Measurements from ENCODE around the gene FRMPD1. TPM values are rescaled to one million over a fixed set of nuclear protein-coding genes. Genes with fewer than 3 reads are reported as not detected.

Gene FRMPD1
- total and polyA plus RNA-seq, 10 of the 15 experiments (the other 5 are each of a cell fraction or from before 2014, with no cell fraction given) = 0.01 to 0.08 (median 0.05) TPM; not detected in 6

DNA sequence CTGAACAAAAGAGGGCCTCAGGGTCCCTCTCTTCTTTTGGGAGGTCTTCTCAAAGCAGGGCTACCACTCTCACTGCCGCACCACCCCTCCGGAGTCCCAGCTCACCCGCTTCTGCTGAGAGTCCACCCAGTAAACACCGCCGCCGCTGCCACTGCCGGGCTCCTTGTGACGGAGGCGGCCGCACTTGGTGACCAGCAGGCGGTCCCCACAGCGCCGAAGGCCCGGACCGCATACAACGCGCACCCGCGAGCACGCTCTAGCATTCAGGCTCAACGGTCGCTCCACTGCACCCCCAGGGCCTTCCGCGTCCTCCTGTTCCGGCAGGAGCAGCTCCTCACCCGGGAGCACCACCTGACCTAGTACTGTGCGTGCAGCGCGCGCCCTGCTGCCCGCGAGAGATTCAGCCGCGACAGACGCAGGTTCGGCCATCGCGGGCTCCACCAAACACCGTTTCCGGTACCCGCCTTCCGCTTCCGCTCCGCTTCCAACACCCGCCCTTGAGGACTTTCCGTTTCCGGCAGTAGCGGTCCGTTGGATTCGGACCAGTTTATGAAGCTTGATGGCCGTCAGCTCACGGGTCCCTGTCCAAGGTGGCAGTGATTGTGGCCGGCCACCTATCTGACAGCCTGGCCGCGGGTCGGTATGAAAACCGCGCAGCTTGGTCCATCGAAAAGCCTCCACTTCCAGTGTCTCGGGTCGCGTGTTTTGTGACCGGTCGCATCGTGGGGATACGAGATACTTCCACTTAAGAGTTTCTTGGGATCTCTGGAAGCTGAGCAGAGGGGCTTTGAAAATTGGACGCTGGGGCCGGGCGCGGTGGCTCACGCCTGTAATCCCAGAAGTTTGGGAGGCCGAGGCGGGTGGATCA, 134.1 kb downstream of the FRMPD1 start, which contains the start of gene EXOSC3 (continued):
- TF ChIP-seq, protein P1, sequence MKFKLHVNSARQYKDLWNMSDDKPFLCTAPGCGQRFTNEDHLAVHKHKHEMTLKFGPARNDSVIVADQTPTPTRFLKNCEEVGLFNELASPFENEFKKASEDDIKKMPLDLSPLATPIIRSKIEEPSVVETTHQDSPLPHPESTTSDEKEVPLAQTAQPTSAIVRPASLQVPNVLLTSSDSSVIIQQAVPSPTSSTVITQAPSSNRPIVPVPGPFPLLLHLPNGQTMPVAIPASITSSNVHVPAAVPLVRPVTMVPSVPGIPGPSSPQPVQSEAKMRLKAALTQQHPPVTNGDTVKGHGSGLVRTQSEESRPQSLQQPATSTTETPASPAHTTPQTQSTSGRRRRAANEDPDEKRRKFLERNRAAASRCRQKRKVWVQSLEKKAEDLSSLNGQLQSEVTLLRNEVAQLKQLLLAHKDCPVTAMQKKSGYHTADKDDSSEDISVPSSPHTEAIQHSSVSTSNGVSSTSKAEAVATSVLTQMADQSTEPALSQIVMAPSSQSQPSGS (IDR thresholded peaks at IDR 0.05; ENCODE audit: low read length) = no peak
- TF ChIP-seq, protein P2, sequence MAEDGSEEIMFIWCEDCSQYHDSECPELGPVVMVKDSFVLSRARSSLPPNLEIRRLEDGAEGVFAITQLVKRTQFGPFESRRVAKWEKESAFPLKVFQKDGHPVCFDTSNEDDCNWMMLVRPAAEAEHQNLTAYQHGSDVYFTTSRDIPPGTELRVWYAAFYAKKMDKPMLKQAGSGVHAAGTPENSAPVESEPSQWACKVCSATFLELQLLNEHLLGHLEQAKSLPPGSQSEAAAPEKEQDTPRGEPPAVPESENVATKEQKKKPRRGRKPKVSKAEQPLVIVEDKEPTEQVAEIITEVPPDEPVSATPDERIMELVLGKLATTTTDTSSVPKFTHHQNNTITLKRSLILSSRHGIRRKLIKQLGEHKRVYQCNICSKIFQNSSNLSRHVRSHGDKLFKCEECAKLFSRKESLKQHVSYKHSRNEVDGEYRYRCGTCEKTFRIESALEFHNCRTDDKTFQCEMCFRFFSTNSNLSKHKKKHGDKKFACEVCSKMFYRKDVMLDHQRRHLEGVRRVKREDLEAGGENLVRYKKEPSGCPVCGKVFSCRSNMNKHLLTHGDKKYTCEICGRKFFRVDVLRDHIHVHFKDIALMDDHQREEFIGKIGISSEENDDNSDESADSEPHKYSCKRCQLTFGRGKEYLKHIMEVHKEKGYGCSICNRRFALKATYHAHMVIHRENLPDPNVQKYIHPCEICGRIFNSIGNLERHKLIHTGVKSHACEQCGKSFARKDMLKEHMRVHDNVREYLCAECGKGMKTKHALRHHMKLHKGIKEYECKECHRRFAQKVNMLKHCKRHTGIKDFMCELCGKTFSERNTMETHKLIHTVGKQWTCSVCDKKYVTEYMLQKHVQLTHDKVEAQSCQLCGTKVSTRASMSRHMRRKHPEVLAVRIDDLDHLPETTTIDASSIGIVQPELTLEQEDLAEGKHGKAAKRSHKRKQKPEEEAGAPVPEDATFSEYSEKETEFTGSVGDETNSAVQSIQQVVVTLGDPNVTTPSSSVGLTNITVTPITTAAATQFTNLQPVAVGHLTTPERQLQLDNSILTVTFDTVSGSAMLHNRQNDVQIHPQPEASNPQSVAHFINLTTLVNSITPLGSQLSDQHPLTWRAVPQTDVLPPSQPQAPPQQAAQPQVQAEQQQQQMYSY (CRISPR knock-in tag; IDR thresholded peaks at IDR 0.05) = no peak
- TF ChIP-seq MEF2B (IDR thresholded peaks at IDR 0.05; ENCODE audit: partially characterized antibody, poor library complexity, severe bottlenecking) (no peak), CHD2 (IDR thresholded peaks at IDR 0.05; ENCODE audit: borderline replicate concordance, low read depth, low read length) (peak; percentile 85), BACH1 (IDR thresholded peaks at IDR 0.05; ENCODE audit: borderline replicate concordance) (0 out of 2 replicates have a peak, but pooled peaks have one; percentile 38), CEBPB (IDR thresholded peaks at IDR 0.05; ENCODE audit: borderline replicate concordance in 1 of 2, low read depth in 2 of 2, low read length in 2 of 2) (no peak), PAX5 (IDR thresholded peaks at IDR 0.05; ENCODE audit: borderline replicate concordance, low read depth, low read length) (peak; percentile 51; the same call in 1 of the 2 replicates), MTA3 (IDR thresholded peaks at IDR 0.05; ENCODE audit: borderline replicate concordance, low read length) (no peak; the same call in 1 of the 2 replicates), SP1 (IDR thresholded peaks at IDR 0.05; ENCODE audit: low read depth, low read length) (no peak), EZH2 (IDR thresholded peaks at IDR 0.05; ENCODE audit: borderline replicate concordance, control insufficient read depth, low read depth, low read length) (no peak), YBX1 (IDR thresholded peaks at IDR 0.05) (no peak), CREM (IDR thresholded peaks at IDR 0.05; ENCODE audit: low read depth) (peak; percentile 63), SUPT20H (IDR thresholded peaks at IDR 0.05; ENCODE audit: borderline replicate concordance, control insufficient read depth, low read depth, low read length) (no peak), SPI1 (IDR thresholded peaks at IDR 0.05; ENCODE audit: borderline replicate concordance, insufficient read depth, low read depth, low read length) (peak; percentile 29; the same call in 1 of the 2 replicates), SIX5 (IDR thresholded peaks at IDR 0.05; ENCODE audit: low read depth, low read length, severe bottlenecking) (peak; percentile 31), SRF (IDR thresholded peaks at IDR 0.05; ENCODE audit: low read depth in 2 of 2, low read length in 2 of 2) (no peak), NFYB (IDR thresholded peaks at IDR 0.05; ENCODE audit: insufficient read depth, low read depth, low read length) (no peak), MTA2 (IDR thresholded peaks at IDR 0.05; ENCODE audit: low read depth) (no peak)
- TF ChIP-seq, protein P3, sequence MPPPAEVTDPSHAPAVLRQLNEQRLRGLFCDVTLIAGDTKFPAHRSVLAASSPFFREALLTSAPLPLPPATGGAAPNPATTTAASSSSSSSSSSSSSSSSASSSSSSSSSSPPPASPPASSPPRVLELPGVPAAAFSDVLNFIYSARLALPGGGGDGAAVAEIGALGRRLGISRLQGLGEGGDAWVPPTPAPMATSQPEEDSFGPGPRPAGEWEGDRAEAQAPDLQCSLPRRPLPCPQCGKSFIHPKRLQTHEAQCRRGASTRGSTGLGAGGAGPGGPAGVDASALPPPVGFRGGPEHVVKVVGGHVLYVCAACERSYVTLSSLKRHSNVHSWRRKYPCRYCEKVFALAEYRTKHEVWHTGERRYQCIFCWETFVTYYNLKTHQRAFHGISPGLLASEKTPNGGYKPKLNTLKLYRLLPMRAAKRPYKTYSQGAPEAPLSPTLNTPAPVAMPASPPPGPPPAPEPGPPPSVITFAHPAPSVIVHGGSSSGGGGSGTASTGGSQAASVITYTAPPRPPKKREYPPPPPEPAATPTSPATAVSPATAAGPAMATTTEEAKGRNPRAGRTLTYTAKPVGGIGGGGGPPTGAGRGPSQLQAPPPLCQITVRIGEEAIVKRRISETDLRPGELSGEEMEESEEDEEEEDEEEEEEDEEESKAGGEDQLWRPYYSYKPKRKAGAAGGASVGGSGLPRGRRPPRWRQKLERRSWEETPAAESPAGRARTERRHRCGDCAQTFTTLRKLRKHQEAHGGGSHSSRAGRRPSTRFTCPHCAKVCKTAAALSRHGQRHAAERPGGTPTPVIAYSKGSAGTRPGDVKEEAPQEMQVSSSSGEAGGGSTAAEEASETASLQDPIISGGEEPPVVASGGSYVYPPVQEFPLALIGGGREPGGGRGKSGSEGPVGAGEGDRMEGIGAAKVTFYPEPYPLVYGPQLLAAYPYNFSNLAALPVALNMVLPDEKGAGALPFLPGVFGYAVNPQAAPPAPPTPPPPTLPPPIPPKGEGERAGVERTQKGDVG (CRISPR knock-in tag; IDR thresholded peaks at IDR 0.05) = no peak

Data from GM12878 (cell line).